ENCODE measurements around the gene ALDH1L1. TPM values are rescaled to one million over a fixed set of nuclear protein-coding genes. Genes with fewer than 3 reads are reported as not detected.

Gene ALDH1L1
- total and polyA plus RNA-seq, 2 experiments from 2014 or later: 1.0 to 1.3 TPM

- Histone ChIP-seq H3K27me3 (ENCODE audit: insufficient read depth) (no peaks in the 10 kb centered on the region), H3K36me3 (ENCODE audit: insufficient read depth) (0 out of 2 replicates have a peak, but pooled peaks cover 5% of the 10 kb centered on the region), H3K4me1 (ENCODE audit: insufficient read depth) (no peaks in the 10 kb centered on the region; the same call in 1 of the 2 replicates), H2AFZ (no peak overlapping the region), H3F3A (replicated peaks; ENCODE audit: low read depth) (no peaks in the 10 kb centered on the region), H3K9me2 (ENCODE audit: insufficient read depth) (peaks cover 9% of the 10 kb centered on the region; the same call in 1 of the 2 replicates), H3K27ac (ENCODE audit: low read depth) (no peak overlapping the region), H3K79me2 (replicated peaks; ENCODE audit: insufficient read depth) (no peaks in the 10 kb centered on the region), H3K4me2 (no peak overlapping the region), H4K20me1 (replicated peaks; ENCODE audit: insufficient read depth) (no peaks in the 10 kb centered on the region), H3K4me3 (no peak overlapping the region)
- no peak for DNase-seq (ENCODE audit: low spot score)
- ATAC-seq: no peak
- Mint-ChIP-seq H3K27me3 (ENCODE audit: insufficient read depth, low read depth, poor library complexity) (no peaks in the 10 kb centered on the region), H3K4me1 (peaks cover 13% of the 10 kb centered on the region), H3K4me3 (no peak overlapping the region), H3K27ac (no peak overlapping the region), H3K9me3 (peaks cover 16% of the 10 kb centered on the region), H3K36me3 (ENCODE audit: low read depth) (peaks cover 10% of the 10 kb centered on the region)
- TF ChIP-seq CTCF (conservative IDR thresholded peaks at IDR 0.05; ENCODE audit: low read depth in 2 of 2): no peak
- no peak for TF ChIP-seq ZNF114 (CRISPR knock-in tag; IDR thresholded peaks at IDR 0.05)
Measured at GRCh38 chr3:126202276-126202675, 21.9 kb upstream of the ALDH1L1 start.

GRCh38 chr3:126201168-126201567 is 20.8 kb upstream of the ALDH1L1 start:
- H2AFZ ChIP-seq: no peak overlapping the region
- Mint-ChIP-seq H3K36me3 (ENCODE audit: low read depth) (peaks cover 18% of the 10 kb centered on the region), H3K27ac (no peak overlapping the region), H3K4me1 (peaks cover 13% of the 10 kb centered on the region), H3K4me3 (no peak overlapping the region), H3K9me3 (peaks cover 27% of the 10 kb centered on the region), H3K27me3 (ENCODE audit: insufficient read depth, low read depth, poor library complexity) (no peaks in the 10 kb centered on the region)
- no peak overlapping the region for H3K27ac ChIP-seq (ENCODE audit: low read depth)
- no peak overlapping the region for H3K4me3 ChIP-seq
- H4K20me1 ChIP-seq (replicated peaks; ENCODE audit: insufficient read depth): no peaks in the 10 kb centered on the region
- peaks cover 9% of the 10 kb centered on the region; the same call in 1 of the 2 replicates for H3K9me2 ChIP-seq (ENCODE audit: insufficient read depth)
- H3K27me3 ChIP-seq (ENCODE audit: insufficient read depth): no peaks in the 10 kb centered on the region
- no peaks in the 10 kb centered on the region; the same call in 1 of the 2 replicates for H3K4me1 ChIP-seq (ENCODE audit: insufficient read depth)
- H3F3A ChIP-seq (replicated peaks; ENCODE audit: low read depth): no peaks in the 10 kb centered on the region
- H3K79me2 ChIP-seq (replicated peaks; ENCODE audit: insufficient read depth): no peaks in the 10 kb centered on the region
- TF ChIP-seq EZH2phosphoT487 (IDR thresholded peaks at IDR 0.05; ENCODE audit: unreplicated experiment) (no peak), JUNB (IDR thresholded peaks at IDR 0.05; ENCODE audit: unreplicated experiment) (no peak)
- H3K36me3 ChIP-seq (ENCODE audit: insufficient read depth): 0 out of 2 replicates have a peak, but pooled peaks cover 5% of the 10 kb centered on the region
- DNase-seq (ENCODE audit: low spot score): no peak
- ATAC-seq: no peak
- no peak overlapping the region for H3K4me2 ChIP-seq

GRCh38 chr3:126200534-126200933 is 20.1 kb upstream of the ALDH1L1 start:
- DNase-seq (ENCODE audit: low spot score): no peak
- no peaks in the 10 kb centered on the region for H3K79me2 ChIP-seq (replicated peaks; ENCODE audit: insufficient read depth)
- H2AFZ ChIP-seq: no peak overlapping the region
- no peak overlapping the region for H3K4me3 Mint-ChIP-seq
- H3F3A ChIP-seq (replicated peaks; ENCODE audit: low read depth): no peaks in the 10 kb centered on the region
- H3K27me3 ChIP-seq (ENCODE audit: insufficient read depth): no peaks in the 10 kb centered on the region
- peaks cover 9% of the 10 kb centered on the region; the same call in 1 of the 2 replicates for H3K9me2 ChIP-seq (ENCODE audit: insufficient read depth)
- H3K36me3 ChIP-seq (ENCODE audit: insufficient read depth): peaks cover 6% of the 10 kb centered on the region; the same call in 1 of the 2 replicates
- H3K27me3 Mint-ChIP-seq (ENCODE audit: insufficient read depth, low read depth, poor library complexity): no peaks in the 10 kb centered on the region
- H3K4me1 Mint-ChIP-seq: peaks cover 13% of the 10 kb centered on the region
- no peak overlapping the region for H3K4me3 ChIP-seq
- H3K4me1 ChIP-seq (ENCODE audit: insufficient read depth): no peaks in the 10 kb centered on the region; the same call in 1 of the 2 replicates
- ATAC-seq: no peak
- no peak overlapping the region for H3K27ac Mint-ChIP-seq
- peaks cover 18% of the 10 kb centered on the region for H3K36me3 Mint-ChIP-seq (ENCODE audit: low read depth)
- no peak overlapping the region for H3K27ac ChIP-seq (ENCODE audit: low read depth)
- H3K4me2 ChIP-seq: no peak overlapping the region
- no peaks in the 10 kb centered on the region for H4K20me1 ChIP-seq (replicated peaks; ENCODE audit: insufficient read depth)
- H3K9me3 Mint-ChIP-seq: peaks cover 33% of the 10 kb centered on the region
- TF ChIP-seq JUNB (IDR thresholded peaks at IDR 0.05; ENCODE audit: unreplicated experiment) (no peak), NANOG (IDR thresholded peaks at IDR 0.05; ENCODE audit: borderline replicate concordance) (no peak), ZNF331 (CRISPR knock-in tag; IDR thresholded peaks at IDR 0.05; ENCODE audit: low read depth) (no peak), CTCF (conservative IDR thresholded peaks at IDR 0.05; ENCODE audit: low read depth in 2 of 2) (no peak), STAT1 (IDR thresholded peaks at IDR 0.05; ENCODE audit: unreplicated experiment) (no peak), EZH2phosphoT487 (IDR thresholded peaks at IDR 0.05; ENCODE audit: unreplicated experiment) (no peak)
